Fibroblast of skin of right biceps (primary cell): Measurements from ENCODE around the gene LMNA.
"Not testable (repeated sequence)": the region's sequence is repeated elsewhere in the genome, so short reads cannot be mapped to it uniquely, and the experiment has no call there.

Experiments used
- DNase-seq: peaks from one replicate; pipeline ENCODE4 v3.0.0-alpha.2; 2013

Gene LMNA

DNA sequence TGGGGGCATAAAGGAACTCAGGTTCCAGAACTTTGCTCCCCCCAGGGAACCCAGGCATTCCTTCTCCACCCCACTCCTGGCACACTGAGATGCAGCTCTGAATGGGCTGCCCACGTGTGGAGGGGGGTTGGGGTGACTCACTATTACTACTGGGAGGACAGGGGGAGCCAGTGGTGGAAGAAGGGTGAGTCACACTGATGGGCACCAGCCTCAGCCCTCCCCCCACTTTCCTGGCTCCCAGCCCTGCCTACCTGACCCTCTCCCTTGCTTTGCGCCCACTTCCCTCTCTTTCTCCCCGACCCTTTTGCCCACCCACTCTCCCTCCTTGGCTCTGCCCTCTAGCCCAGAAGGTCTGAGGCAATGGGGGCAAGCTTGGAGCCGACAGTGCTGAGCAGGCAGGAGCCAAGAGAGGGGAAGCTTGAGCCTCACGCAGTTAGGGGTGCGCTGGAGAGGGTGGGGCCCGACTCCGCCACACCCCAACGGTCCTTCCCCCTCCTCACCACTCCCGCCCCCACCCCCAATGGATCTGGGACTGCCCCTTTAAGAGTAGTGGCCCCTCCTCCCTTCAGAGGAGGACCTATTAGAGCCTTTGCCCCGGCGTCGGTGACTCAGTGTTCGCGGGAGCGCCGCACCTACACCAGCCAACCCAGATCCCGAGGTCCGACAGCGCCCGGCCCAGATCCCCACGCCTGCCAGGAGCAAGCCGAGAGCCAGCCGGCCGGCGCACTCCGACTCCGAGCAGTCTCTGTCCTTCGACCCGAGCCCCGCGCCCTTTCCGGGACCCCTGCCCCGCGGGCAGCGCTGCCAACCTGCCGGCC, at the start of gene LMNA:
Gene LMNA, plus strand, starts transcription at position 611 of the 818 bp plus-strand sequence. CDS start 208 bp downstream, outside the sequence.
- DNase-seq: peak; percentile 98

GRCh38 chr1:156065212-156065611, 49.3 kb upstream of the LMNA start:
- no peak for DNase-seq

DNA sequence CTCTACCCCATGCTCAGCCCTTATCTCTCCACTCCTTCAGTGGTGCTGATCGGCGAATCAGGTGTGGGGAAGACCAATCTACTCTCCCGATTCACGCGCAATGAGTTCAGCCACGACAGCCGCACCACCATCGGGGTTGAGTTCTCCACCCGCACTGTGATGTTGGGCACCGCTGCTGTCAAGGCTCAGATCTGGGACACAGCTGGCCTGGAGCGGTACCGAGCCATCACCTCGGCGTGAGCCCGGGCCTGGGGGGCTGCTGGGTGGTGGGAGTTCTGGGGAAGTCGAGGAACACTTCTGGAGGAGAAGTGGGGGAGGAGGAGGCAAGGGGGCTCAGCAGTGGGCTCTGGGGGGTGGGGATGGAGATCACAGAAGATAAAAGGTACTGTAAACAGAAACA, 48.6 kb upstream of the LMNA start:
- no peak for DNase-seq

- no peak for DNase-seq
Observed at GRCh38 chr1:156067262-156067661, 47.2 kb upstream of the LMNA start.

GRCh38 chr1:156069490-156070455, 44.7 kb upstream of the LMNA start:
- DNase-seq: no peak

- DNase-seq: no peak
Observed at GRCh38 chr1:156070548-156070947, 44.0 kb upstream of the LMNA start.

DNA sequence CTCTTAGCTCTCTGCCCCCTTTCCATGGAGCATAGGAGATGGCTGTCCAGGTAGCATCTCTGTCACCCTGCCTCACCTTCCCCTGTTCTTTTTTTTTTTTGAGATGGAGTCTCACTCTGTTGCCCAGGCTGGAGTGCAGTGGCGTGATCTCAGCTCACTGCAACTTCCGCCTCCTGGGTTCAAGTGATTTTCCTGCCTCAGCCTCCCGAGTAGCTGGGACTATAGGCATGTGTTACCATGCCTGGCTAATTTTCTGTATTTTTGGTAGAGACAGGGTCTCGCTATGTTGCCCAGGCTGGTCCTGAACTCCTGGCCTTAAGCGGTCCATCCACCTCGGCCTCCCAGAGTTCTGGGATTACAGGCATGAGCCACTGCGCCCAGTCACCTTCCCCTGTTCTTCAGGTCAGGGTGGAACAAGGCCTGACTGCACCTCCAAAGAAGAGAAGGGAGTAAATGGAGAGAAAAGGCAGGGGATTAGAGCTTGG, 43.1 kb upstream of the LMNA start:
- DNase-seq: not testable (repeated sequence)

- no peak for DNase-seq
Observed at GRCh38 chr1:156072251-156072650, 42.3 kb upstream of the LMNA start.

DNA sequence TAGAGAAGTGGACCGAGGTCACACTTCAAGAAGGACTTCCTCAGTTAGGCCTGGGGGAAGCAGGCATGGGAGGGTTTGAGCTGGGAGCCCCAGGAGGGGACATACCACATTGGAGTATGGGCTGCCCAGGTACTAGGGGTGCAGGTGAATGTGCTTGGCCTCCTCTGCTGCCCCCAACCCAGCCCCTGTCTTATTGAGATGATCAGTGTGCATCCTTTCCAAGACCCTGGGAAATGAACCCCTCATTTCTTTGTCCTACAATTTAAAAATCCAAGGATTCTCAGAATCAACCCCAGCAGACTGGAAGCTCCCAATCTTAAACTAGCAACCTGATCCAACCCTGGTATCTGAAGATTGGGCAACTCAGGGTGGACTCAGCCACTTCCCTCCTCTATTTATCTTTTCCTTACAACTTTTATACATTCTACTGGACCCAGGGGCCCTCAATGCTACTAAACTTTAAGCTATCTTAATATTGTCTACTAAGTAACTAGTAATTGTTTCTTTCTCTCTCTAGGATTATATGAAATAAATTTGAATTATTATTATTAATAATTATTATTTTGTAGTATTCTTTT, 41.3 kb upstream of the LMNA start:
- no peak for DNase-seq

GRCh38 chr1:156073740-156074139, 40.8 kb upstream of the LMNA start:
- no peak for DNase-seq

DNA sequence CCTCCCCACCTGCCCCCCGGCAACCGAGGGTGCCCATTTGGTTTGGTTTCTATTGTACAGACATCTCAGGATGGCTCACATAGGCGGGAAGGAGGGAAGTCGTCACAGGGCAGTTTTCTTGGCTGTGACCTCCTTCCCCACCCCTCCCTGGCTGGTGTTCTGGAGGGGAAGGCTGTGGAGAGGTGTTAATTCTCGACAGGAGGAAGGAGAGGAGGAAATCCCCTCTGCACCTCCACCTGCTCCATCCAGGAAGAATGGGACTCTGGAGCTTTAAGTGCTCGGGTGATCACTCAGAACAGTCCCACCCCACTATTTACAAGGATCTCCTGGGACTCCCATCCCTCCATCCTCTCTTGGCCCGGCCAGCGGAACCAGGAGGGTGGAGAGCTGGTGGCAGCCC, 39.9 kb upstream of the LMNA start:
- DNase-seq: no peak

DNA sequence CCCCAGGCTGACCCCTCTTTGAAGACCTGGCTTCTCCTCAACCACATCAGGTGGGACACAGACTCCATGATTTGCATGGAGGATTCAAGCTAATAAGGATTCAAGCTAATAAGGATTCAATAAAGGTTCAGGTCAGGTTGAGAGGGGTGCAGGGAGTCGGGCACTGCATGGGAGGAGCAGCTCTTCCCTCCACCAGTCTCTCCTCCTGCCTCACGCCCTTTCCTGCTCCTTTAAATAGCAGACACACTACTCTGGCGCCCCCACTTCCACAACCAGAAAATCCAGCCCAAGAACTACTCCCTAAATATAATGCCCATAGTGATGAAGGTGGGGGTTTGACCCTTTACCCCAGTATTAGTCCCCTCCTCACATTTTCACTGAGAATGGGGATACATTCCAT, 39.3 kb upstream of the LMNA start:
- no peak for DNase-seq

- no peak for DNase-seq
Observed at GRCh38 chr1:156075775-156076204, 38.7 kb upstream of the LMNA start.

GRCh38 chr1:156076609-156077429, 37.7 kb upstream of the LMNA start:
- DNase-seq: peak; percentile 25

- DNase-seq: no peak
Observed at GRCh38 chr1:156077430-156077760, 37.1 kb upstream of the LMNA start.

GRCh38 chr1:156078728-156079127, 35.8 kb upstream of the LMNA start:
- no peak for DNase-seq

- DNase-seq: no peak
Observed at GRCh38 chr1:156079762-156080161, 34.7 kb upstream of the LMNA start.

DNA sequence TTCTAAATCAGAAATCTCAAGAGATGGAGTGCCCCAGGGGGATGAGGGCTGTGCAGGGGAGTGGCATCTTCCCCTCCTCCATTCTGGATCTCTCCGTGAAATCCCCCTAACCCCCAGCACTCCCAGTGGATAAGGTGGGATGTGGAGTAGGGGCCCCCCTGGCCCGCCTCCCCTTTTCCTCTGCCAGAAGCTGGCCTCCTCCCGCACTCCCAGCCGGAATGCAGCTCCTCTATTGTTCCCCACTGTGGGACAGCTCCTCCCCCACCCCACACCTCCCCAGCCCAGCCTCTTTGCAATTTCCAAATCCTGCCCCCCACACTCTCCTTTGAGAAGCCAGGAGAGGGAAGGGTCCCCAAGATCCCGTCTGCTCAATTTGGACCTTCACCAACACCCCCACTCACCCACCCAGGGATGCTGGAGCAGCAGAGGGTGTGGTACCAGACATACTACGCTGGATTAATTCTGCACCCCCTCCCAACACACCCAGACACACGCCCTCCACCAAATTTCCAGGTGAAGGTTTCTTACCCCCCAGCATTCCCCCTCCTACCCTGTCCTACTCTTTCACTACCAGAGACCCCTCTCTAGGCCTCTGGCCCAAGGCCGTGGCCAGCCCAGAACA, 34.2 kb upstream of the LMNA start:
- peak; percentile 31 for DNase-seq

DNA sequence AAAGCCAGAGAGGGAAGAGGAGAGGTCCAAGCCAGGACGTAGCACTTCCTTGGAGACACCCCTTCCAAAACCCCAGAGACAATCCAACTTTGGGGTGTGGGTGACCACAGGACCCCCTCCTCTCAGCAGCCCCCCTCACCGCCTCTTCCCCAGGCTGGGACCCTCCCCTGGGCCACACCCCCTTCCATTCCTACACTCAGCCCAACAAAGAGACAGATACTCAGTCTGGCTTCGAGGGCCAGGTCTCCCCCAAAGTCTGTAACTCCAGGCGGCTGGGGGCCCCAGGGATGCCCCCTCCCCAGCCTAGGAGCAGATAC, 33.7 kb upstream of the LMNA start:
- no peak for DNase-seq

GRCh38 chr1:156081180-156081916, 33.2 kb upstream of the LMNA start:
- DNase-seq: peak; percentile 63

- DNase-seq: peak; percentile 26
Observed at GRCh38 chr1:156081917-156082308, 32.6 kb upstream of the LMNA start.
